A549 treated with Hydrocortisone at 1 μM for 4 hours (cell line): ENCODE data around the gene CDH3. TPM values are rescaled to one million over a fixed set of nuclear protein-coding genes. Genes with fewer than 3 reads are reported as not detected.

ENCODE experiments used
- total RNA-seq: library from RNA; stranded (reverse); fragments of 200-300 nt; extraction: Qiagen RNA extraction; gene quantifications from 5 replicates; pipeline ENCODE4 v1.2.3, GENCODE V29; 2022

CDH3 gene
- total RNA-seq = 0.17 to 0.38 TPM (median 0.31 TPM) in 5 replicates

GRCh38 chr16:68644715-68645493 lies at the start of gene CDH3:
Gene CDH3 (plus strand): TSS chr16:68645310. CDS start chr16:68645380, 70 bp downstream.

GRCh38 chr16:68737046-68737729 lies 92.1 kb downstream of the CDH3 start, which contains the start of gene CDH1:
Gene CDH1 (plus strand): TSS chr16:68737292. CDS start chr16:68737416, 124 bp downstream.

Other genes with a start within 250 kb of the CDH3 start
- 0.13 to 0.25 TPM (median 0.16 TPM) in 5 replicates for gene SMPD3, start 196.8 kb upstream of the CDH3 start, total RNA-seq
- gene ZFP90, start 106.0 kb upstream of the CDH3 start, total RNA-seq = 6.9 to 9.4 TPM (median 9.3 TPM) in 5 replicates
- 4.2 to 4.5 TPM (median 4.3 TPM) in 5 replicates for gene CDH1, start 92.0 kb downstream of the CDH3 start, total RNA-seq
- gene TANGO6, start 198.2 kb downstream of the CDH3 start, total RNA-seq = 5.1 to 8.5 TPM (median 6.1 TPM) in 5 replicates